PC-3 (cell line): ENCODE data around the gene CCDC28B.

ENCODE experiments used
- CTCF ChIP-seq: fragments of 300-600 bp; sonication (generic); conservative IDR thresholded peaks from 2 replicates; pipeline ENCODE4 v1.5.1; 2017; ENCODE audit warnings: antibody characterized with exemption, low read depth, mild to moderate bottlenecking, low read length
- EZH2 ChIP-seq: fragments of 300-600 bp; sonication (generic); IDR thresholded peaks from one replicate; pipeline ENCODE4 v1.6.1; 2017; ENCODE audit warnings: antibody characterized with exemption, mild to moderate bottlenecking, low read length; ENCODE audit not compliant: unreplicated experiment
- EZH2phosphoT487 ChIP-seq: fragments of 300-600 bp; sonication (generic); IDR thresholded peaks from 2 replicates; pipeline ENCODE4 v1.6.1; 2018; ENCODE audit warnings: mild to moderate bottlenecking, antibody characterized with exemption, low read length, borderline replicate concordance

- no peak for TF ChIP-seq CTCF
- no peak for TF ChIP-seq EZH2
- TF ChIP-seq EZH2phosphoT487, result no peak
Measured at GRCh38 chr1:32184650-32185049, 15.7 kb upstream of the CCDC28B start.
